GM23338 (cell line): ENCODE measurements around the gene ADCY4. TPM values are rescaled to one million over a fixed set of nuclear protein-coding genes. Genes with fewer than 3 reads are reported as not detected.

Experiments
- ATAC-seq: fragments of 200-7000 bp; cut with Tn5 transposase; 3 replicates; pipeline ENCODE4 v1.9.1; 2020
- DNase-seq: peaks from one replicate; pipeline ENCODE4 v3.0.0-alpha.2; 2015; ENCODE audit warnings: low spot score
- H2AFZ ChIP-seq: fragments of 200-600 bp; sonication (generic); 2 replicates; pipeline ENCODE4 v1.8.0; 2016; ENCODE audit warnings: antibody characterized with exemption, mild to moderate bottlenecking, moderate library complexity
- H3F3A ChIP-seq: fragments of 200-600 bp; sonication (generic); replicated peaks from 2 replicates; pipeline ENCODE4 v1.8.0; 2017; ENCODE audit warnings: antibody characterized with exemption, mixed run types, low read depth
- H3K27ac ChIP-seq: fragments of 200-600 bp; sonication (generic); 2 replicates; pipeline ENCODE4 v1.6.1; 2016; ENCODE audit warnings: low read depth
- H3K27me3 ChIP-seq: fragments of 200-600 bp; sonication (generic); 2 replicates; pipeline ENCODE4 v1.8.0; 2016; ENCODE audit warnings: mild to moderate bottlenecking, mixed run types, moderate library complexity; ENCODE audit not compliant: insufficient read depth
- H3K36me3 ChIP-seq: fragments of 200-600 bp; sonication (generic); 2 replicates; pipeline ENCODE4 v1.8.0; 2016; ENCODE audit warnings: mild to moderate bottlenecking; ENCODE audit not compliant: insufficient read depth
- H3K4me1 ChIP-seq: fragments of 200-600 bp; sonication (generic); 2 replicates; pipeline ENCODE4 v1.8.0; 2016; ENCODE audit warnings: mild to moderate bottlenecking, moderate library complexity; ENCODE audit not compliant: insufficient read depth
- H3K4me2 ChIP-seq: fragments of 200-600 bp; sonication (generic); 2 replicates; pipeline ENCODE4 v1.7.1; 2017; ENCODE audit warnings: mixed run types
- H3K4me3 ChIP-seq: fragments of 200-600 bp; sonication (generic); 2 replicates; pipeline ENCODE4 v1.6.1; 2016; ENCODE audit warnings: mixed run types
- H3K79me2 ChIP-seq: fragments of 200-600 bp; sonication (generic); replicated peaks from 2 replicates; pipeline ENCODE4 v1.8.0; 2017; ENCODE audit warnings: mild to moderate bottlenecking; ENCODE audit not compliant: insufficient read depth
- H3K9me2 ChIP-seq: fragments of 200-600 bp; sonication (generic); 2 replicates; pipeline ENCODE4 v1.8.0; 2017; ENCODE audit not compliant: insufficient read depth
- H4K20me1 ChIP-seq: fragments of 200-600 bp; sonication (generic); replicated peaks from 2 replicates; pipeline ENCODE4 v1.8.0; 2017; ENCODE audit warnings: mild to moderate bottlenecking; ENCODE audit not compliant: insufficient read depth
- H3K27ac Mint-ChIP-seq: 2 replicates; pipeline ENCODE4 v1.8.0; 2020; ENCODE audit warnings: inconsistent platforms, mild to moderate bottlenecking, moderate library complexity, mixed read lengths
- H3K27me3 Mint-ChIP-seq: 3 replicates; pipeline ENCODE4 v1.8.0; 2022; ENCODE audit warnings: low read depth, mild to moderate bottlenecking, moderate library complexity, mixed read lengths, inconsistent platforms; ENCODE audit not compliant: insufficient read depth, poor library complexity
- H3K36me3 Mint-ChIP-seq: 3 replicates; pipeline ENCODE4 v1.8.0; 2021; ENCODE audit warnings: low read depth, mild to moderate bottlenecking, inconsistent platforms, moderate library complexity, mixed read lengths
- H3K4me1 Mint-ChIP-seq: 3 replicates; pipeline ENCODE4 v1.8.0; 2020; ENCODE audit warnings: mild to moderate bottlenecking, inconsistent platforms, mixed read lengths
- H3K4me3 Mint-ChIP-seq: 3 replicates; pipeline ENCODE4 v1.8.0; 2021; ENCODE audit warnings: moderate library complexity, mild to moderate bottlenecking, inconsistent platforms, mixed read lengths
- H3K9me3 Mint-ChIP-seq: 3 replicates; pipeline ENCODE4 v1.8.0; 2020; ENCODE audit warnings: moderate library complexity, mild to moderate bottlenecking, inconsistent platforms, mixed read lengths
- CREB1 ChIP-seq: fragments of 250-450 bp; sonication (Bioruptor Pico); IDR thresholded peaks from 2 replicates; pipeline ENCODE4 v1.5.0; 2020; ENCODE audit warnings: low read depth, mild to moderate bottlenecking, moderate library complexity
- EZH2 ChIP-seq: fragments of 200-600 bp; sonication (generic); IDR thresholded peaks from one replicate; pipeline ENCODE4 v1.8.0; 2017; ENCODE audit warnings: antibody characterized with exemption, mild to moderate bottlenecking, low read depth; ENCODE audit not compliant: unreplicated experiment
- EZH2phosphoT487 ChIP-seq: fragments of 200-600 bp; sonication (generic); IDR thresholded peaks from one replicate; pipeline ENCODE4 v1.8.1; 2018; ENCODE audit warnings: antibody characterized with exemption; ENCODE audit not compliant: unreplicated experiment
- JUNB ChIP-seq: IDR thresholded peaks from one replicate; pipeline ENCODE4 v1.6.1; 2016; ENCODE audit warnings: antibody characterized with exemption; ENCODE audit not compliant: unreplicated experiment
- NANOG ChIP-seq: IDR thresholded peaks from 2 replicates; pipeline ENCODE4 v1.6.1; 2016; ENCODE audit warnings: antibody characterized with exemption, borderline replicate concordance
- POLR2AphosphoS5 ChIP-seq: IDR thresholded peaks from 2 replicates; pipeline ENCODE4 v1.6.1; 2016; ENCODE audit warnings: antibody characterized with exemption, low read depth
- STAT1 ChIP-seq: IDR thresholded peaks from one replicate; pipeline ENCODE4 v1.6.1; 2016; ENCODE audit warnings: antibody characterized with exemption; ENCODE audit not compliant: unreplicated experiment
- ZNF114 ChIP-seq: fragments of 250-450 bp; sonication (Bioruptor Pico); IDR thresholded peaks from 2 replicates; pipeline ENCODE4 v1.5.0; 2020; ENCODE audit warnings: mild to moderate bottlenecking, moderate library complexity
- ZNF331 ChIP-seq: fragments of 250-450 bp; sonication (Bioruptor Pico); IDR thresholded peaks from 2 replicates; pipeline ENCODE4 v1.5.0; 2020; ENCODE audit warnings: low read depth, mild to moderate bottlenecking, moderate library complexity
- polyA plus RNA-seq: library from polyadenylated mRNA; unstranded; fragments of >200 nt; fragmentation: Nextera tagmentation; extraction: Ambion mirVana; gene quantifications from 2 replicates; pipeline ENCODE4 v1.2.1, GENCODE V29; 2016
- total RNA-seq: library from RNA; depleted of rRNA; stranded (reverse); fragments of >200 nt; shearing (Covaris generic); gene quantifications from 2 replicates; pipeline ENCODE4 v1.2.3, GENCODE V29; 2014
- TF ChIP-seq, protein P1 (sequence below): fragments of 250-450 bp; sonication (Bioruptor Pico); IDR thresholded peaks from 2 replicates; pipeline ENCODE4 v1.5.0; 2020; ENCODE audit warnings: mild to moderate bottlenecking, moderate library complexity
- TF ChIP-seq, protein P2 (sequence below): IDR thresholded peaks from 2 replicates; pipeline ENCODE4 v1.6.1; 2016; ENCODE audit warnings: antibody characterized with exemption
- TF ChIP-seq, protein P3 (sequence below): IDR thresholded peaks from one replicate; pipeline ENCODE4 v1.6.1; 2018; ENCODE audit warnings: antibody characterized with exemption; ENCODE audit not compliant: unreplicated experiment
- TF ChIP-seq, protein P4 (sequence below), 2 experiments: fragments of 200-600 bp in 1 of 2; sonication (generic) in 1 of 2; conservative IDR thresholded peaks; 2 replicates each; pipeline versions ENCODE4 v1.5.1 to v1.6.1; 2016 to 2017; ENCODE audit warnings: antibody characterized with exemption in 2 of 2, low read depth in 2 of 2, mild to moderate bottlenecking in 2 of 2, moderate library complexity in 1 of 2

Gene ADCY4
- total and polyA plus RNA-seq, 2 experiments from 2014 or later: 0.10 to 0.40 TPM

DNA sequence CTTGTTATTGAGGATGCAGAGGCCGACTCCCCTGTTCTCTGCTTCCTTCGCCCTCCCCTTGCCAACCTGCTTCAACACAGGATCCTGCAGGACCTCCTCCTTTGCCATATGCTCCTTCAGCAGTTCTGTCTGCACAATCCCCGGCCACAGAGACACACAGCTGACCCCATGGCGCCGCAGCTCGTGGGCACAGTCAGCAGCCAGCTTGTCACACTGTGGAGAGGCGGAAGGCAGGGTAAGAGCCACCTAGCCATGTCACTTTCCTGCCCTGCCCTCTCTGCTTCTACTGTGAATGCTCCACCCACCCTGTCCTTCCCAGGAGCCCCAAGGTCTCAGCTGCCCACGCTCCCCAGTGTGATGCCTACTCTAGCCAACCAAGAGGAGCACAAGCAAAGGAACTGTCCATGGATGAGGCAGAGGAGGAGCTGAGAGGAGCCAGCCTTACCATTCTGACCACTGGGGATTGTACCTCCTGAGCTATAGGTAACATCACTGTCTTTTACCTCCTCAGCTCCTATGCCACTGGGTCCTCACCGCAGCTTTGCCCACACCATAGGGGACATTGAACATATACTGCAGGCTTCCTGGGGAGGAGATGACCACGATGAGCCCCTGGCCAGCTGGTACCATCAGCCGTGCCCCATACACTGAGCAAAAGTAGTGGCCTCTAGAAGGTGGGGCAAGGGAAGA is 42.6 kb downstream of the ADCY4 start:
- peaks cover 2% of the 10 kb centered on the region; the same call in 1 of the 2 replicates for H4K20me1 ChIP-seq
- H3K27me3 Mint-ChIP-seq: peaks cover 7% of the 10 kb centered on the region
- H2AFZ ChIP-seq: no peak overlapping the region
- no peaks in the 10 kb centered on the region for H3K9me2 ChIP-seq
- H3K9me3 Mint-ChIP-seq: no peaks in the 10 kb centered on the region
- no peaks in the 10 kb centered on the region for H3K27me3 ChIP-seq
- peaks cover 5% of the 10 kb centered on the region; the same call in 2 of the 3 replicates for H3K36me3 Mint-ChIP-seq
- TF ChIP-seq STAT1 (no peak), POLR2AphosphoS5 (no peak), EZH2phosphoT487 (no peak), CREB1 (no peak), JUNB (no peak), ZNF114 (CRISPR knock-in tag) (no peak), EZH2 (no peak), ZNF331 (CRISPR knock-in tag) (no peak), NANOG (no peak)
- TF ChIP-seq, protein P1, sequence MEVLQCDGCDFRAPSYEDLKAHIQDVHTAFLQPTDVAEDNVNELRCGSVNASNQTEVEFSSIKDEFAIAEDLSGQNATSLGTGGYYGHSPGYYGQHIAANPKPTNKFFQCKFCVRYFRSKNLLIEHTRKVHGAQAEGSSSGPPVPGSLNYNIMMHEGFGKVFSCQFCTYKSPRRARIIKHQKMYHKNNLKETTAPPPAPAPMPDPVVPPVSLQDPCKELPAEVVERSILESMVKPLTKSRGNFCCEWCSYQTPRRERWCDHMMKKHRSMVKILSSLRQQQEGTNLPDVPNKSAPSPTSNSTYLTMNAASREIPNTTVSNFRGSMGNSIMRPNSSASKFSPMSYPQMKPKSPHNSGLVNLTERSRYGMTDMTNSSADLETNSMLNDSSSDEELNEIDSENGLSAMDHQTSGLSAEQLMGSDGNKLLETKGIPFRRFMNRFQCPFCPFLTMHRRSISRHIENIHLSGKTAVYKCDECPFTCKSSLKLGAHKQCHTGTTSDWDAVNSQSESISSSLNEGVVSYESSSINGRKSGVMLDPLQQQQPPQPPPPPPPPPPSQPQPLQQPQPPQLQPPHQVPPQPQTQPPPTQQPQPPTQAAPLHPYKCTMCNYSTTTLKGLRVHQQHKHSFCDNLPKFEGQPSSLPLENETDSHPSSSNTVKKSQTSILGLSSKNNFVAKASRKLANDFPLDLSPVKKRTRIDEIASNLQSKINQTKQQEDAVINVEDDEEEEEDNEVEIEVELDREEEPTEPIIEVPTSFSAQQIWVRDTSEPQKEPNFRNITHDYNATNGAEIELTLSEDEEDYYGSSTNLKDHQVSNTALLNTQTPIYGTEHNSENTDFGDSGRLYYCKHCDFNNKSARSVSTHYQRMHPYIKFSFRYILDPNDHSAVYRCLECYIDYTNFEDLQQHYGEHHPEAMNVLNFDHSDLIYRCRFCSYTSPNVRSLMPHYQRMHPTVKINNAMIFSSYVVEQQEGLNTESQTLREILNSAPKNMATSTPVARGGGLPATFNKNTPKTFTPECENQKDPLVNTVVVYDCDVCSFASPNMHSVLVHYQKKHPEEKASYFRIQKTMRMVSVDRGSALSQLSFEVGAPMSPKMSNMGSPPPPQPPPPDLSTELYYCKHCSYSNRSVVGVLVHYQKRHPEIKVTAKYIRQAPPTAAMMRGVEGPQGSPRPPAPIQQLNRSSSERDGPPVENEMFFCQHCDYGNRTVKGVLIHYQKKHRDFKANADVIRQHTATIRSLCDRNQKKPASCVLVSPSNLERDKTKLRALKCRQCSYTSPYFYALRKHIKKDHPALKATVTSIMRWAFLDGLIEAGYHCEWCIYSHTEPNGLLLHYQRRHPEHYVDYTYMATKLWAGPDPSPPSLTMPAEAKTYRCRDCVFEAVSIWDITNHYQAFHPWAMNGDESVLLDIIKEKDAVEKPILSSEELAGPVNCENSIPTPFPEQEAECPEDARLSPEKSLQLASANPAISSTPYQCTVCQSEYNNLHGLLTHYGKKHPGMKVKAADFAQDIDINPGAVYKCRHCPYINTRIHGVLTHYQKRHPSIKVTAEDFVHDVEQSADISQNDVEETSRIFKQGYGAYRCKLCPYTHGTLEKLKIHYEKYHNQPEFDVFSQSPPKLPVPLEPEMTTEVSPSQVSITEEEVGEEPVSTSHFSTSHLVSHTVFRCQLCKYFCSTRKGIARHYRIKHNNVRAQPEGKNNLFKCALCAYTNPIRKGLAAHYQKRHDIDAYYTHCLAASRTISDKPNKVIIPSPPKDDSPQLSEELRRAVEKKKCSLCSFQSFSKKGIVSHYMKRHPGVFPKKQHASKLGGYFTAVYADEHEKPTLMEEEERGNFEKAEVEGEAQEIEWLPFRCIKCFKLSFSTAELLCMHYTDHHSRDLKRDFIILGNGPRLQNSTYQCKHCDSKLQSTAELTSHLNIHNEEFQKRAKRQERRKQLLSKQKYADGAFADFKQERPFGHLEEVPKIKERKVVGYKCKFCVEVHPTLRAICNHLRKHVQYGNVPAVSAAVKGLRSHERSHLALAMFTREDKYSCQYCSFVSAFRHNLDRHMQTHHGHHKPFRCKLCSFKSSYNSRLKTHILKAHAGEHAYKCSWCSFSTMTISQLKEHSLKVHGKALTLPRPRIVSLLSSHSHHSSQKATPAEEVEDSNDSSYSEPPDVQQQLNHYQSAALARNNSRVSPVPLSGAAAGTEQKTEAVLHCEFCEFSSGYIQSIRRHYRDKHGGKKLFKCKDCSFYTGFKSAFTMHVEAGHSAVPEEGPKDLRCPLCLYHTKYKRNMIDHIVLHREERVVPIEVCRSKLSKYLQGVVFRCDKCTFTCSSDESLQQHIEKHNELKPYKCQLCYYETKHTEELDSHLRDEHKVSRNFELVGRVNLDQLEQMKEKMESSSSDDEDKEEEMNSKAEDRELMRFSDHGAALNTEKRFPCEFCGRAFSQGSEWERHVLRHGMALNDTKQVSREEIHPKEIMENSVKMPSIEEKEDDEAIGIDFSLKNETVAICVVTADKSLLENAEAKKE (CRISPR knock-in tag): no peak
- TF ChIP-seq, protein P2, sequence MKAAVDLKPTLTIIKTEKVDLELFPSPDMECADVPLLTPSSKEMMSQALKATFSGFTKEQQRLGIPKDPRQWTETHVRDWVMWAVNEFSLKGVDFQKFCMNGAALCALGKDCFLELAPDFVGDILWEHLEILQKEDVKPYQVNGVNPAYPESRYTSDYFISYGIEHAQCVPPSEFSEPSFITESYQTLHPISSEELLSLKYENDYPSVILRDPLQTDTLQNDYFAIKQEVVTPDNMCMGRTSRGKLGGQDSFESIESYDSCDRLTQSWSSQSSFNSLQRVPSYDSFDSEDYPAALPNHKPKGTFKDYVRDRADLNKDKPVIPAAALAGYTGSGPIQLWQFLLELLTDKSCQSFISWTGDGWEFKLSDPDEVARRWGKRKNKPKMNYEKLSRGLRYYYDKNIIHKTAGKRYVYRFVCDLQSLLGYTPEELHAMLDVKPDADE: no peak
- TF ChIP-seq, protein P3, sequence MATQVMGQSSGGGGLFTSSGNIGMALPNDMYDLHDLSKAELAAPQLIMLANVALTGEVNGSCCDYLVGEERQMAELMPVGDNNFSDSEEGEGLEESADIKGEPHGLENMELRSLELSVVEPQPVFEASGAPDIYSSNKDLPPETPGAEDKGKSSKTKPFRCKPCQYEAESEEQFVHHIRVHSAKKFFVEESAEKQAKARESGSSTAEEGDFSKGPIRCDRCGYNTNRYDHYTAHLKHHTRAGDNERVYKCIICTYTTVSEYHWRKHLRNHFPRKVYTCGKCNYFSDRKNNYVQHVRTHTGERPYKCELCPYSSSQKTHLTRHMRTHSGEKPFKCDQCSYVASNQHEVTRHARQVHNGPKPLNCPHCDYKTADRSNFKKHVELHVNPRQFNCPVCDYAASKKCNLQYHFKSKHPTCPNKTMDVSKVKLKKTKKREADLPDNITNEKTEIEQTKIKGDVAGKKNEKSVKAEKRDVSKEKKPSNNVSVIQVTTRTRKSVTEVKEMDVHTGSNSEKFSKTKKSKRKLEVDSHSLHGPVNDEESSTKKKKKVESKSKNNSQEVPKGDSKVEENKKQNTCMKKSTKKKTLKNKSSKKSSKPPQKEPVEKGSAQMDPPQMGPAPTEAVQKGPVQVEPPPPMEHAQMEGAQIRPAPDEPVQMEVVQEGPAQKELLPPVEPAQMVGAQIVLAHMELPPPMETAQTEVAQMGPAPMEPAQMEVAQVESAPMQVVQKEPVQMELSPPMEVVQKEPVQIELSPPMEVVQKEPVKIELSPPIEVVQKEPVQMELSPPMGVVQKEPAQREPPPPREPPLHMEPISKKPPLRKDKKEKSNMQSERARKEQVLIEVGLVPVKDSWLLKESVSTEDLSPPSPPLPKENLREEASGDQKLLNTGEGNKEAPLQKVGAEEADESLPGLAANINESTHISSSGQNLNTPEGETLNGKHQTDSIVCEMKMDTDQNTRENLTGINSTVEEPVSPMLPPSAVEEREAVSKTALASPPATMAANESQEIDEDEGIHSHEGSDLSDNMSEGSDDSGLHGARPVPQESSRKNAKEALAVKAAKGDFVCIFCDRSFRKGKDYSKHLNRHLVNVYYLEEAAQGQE: no peak
- TF ChIP-seq, protein P4, sequence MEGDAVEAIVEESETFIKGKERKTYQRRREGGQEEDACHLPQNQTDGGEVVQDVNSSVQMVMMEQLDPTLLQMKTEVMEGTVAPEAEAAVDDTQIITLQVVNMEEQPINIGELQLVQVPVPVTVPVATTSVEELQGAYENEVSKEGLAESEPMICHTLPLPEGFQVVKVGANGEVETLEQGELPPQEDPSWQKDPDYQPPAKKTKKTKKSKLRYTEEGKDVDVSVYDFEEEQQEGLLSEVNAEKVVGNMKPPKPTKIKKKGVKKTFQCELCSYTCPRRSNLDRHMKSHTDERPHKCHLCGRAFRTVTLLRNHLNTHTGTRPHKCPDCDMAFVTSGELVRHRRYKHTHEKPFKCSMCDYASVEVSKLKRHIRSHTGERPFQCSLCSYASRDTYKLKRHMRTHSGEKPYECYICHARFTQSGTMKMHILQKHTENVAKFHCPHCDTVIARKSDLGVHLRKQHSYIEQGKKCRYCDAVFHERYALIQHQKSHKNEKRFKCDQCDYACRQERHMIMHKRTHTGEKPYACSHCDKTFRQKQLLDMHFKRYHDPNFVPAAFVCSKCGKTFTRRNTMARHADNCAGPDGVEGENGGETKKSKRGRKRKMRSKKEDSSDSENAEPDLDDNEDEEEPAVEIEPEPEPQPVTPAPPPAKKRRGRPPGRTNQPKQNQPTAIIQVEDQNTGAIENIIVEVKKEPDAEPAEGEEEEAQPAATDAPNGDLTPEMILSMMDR (conservative IDR thresholded peaks at IDR 0.05; ENCODE audit: low read depth in 2 of 2): no peak
- peaks cover 2% of the 10 kb centered on the region for H3K4me1 Mint-ChIP-seq
- H3F3A ChIP-seq: peaks cover 2% of the 10 kb centered on the region; the same call in 1 of the 2 replicates
- H3K79me2 ChIP-seq: no peaks in the 10 kb centered on the region
- no peaks in the 10 kb centered on the region; the same call in 1 of the 2 replicates for H3K36me3 ChIP-seq
- H3K27ac ChIP-seq: no peak overlapping the region
- no peak overlapping the region for H3K27ac Mint-ChIP-seq
- no peaks in the 10 kb centered on the region for H3K4me1 ChIP-seq
- DNase-seq (no peak), ATAC-seq (no peak)
- no peak overlapping the region for H3K4me3 Mint-ChIP-seq
- no peak overlapping the region for H3K4me3 ChIP-seq
- H3K4me2 ChIP-seq: no peak overlapping the region
